OCI-LY1 (cell line): ENCODE results near the gene CEND1.

Experiments
- H2AFZ ChIP-seq: fragments of 200-600 bp; sonication (generic), shearing (Covaris generic); 2 replicates; pipeline ENCODE4 v1.6.0; 2014; ENCODE audit warnings: antibody characterized with exemption, mild to moderate bottlenecking, low read length
- H3F3A ChIP-seq: fragments of 200-600 bp; sonication (generic), shearing (Covaris generic); 2 replicates; pipeline ENCODE4 v1.6.0; 2014; ENCODE audit warnings: mild to moderate bottlenecking, antibody characterized with exemption, low read length, moderate library complexity; ENCODE audit not compliant: insufficient read depth
- H3K27ac ChIP-seq: fragments of 200-600 bp; sonication (generic); 2 replicates; pipeline ENCODE4 v1.5.1; 2014; ENCODE audit warnings: low read length, mixed run types, mild to moderate bottlenecking, low read depth; ENCODE audit not compliant: poor library complexity, severe bottlenecking
- H3K27me3 ChIP-seq: fragments of 200-600 bp; sonication (generic); 2 replicates; pipeline ENCODE4 v1.6.0; 2014; ENCODE audit warnings: antibody characterized with exemption, mild to moderate bottlenecking, low read length, moderate library complexity; ENCODE audit not compliant: insufficient read depth
- H3K36me3 ChIP-seq: fragments of 200-600 bp; sonication (generic); 2 replicates; pipeline ENCODE4 v1.6.1; 2014; ENCODE audit warnings: mild to moderate bottlenecking, antibody characterized with exemption, low read length, moderate library complexity, mixed read lengths; ENCODE audit not compliant: insufficient read depth
- H3K4me1 ChIP-seq: fragments of 200-600 bp; sonication (generic); 2 replicates; pipeline ENCODE4 v1.5.1; 2014; ENCODE audit warnings: mild to moderate bottlenecking, low read length, moderate library complexity; ENCODE audit not compliant: insufficient read depth, severe bottlenecking
- H3K4me2 ChIP-seq: fragments of 200-600 bp; sonication (generic), shearing (Covaris generic); 2 replicates; pipeline ENCODE4 v1.6.1; 2014; ENCODE audit warnings: low read length
- H3K4me3 ChIP-seq: fragments of 200-600 bp; sonication (generic); 2 replicates; pipeline ENCODE4 v1.5.1; 2014; ENCODE audit warnings: low read length, low read depth, mild to moderate bottlenecking, mixed read lengths; ENCODE audit not compliant: poor library complexity, severe bottlenecking
- H3K79me2 ChIP-seq: fragments of 200-600 bp; shearing (Covaris generic); 2 replicates; pipeline ENCODE4 v1.6.1; 2016; ENCODE audit warnings: mixed run types, low read length, mixed read lengths; ENCODE audit not compliant: insufficient read depth
- H3K9ac ChIP-seq: fragments of 200-600 bp; sonication (generic), shearing (Covaris generic); 2 replicates; pipeline ENCODE4 v1.6.1; 2014; ENCODE audit warnings: mild to moderate bottlenecking, low read length, mixed read lengths
- H3K9me2 ChIP-seq: fragments of 200-600 bp; sonication (generic), shearing (Covaris generic); 2 replicates; pipeline ENCODE4 v1.6.1; 2014; ENCODE audit warnings: low read depth, mild to moderate bottlenecking, low read length, mixed read lengths
- H3K9me3 ChIP-seq: fragments of 200-600 bp; shearing (Covaris generic); 2 replicates; pipeline ENCODE4 v1.6.1; 2014; ENCODE audit warnings: low read length, mixed read lengths
- H4K20me1 ChIP-seq: fragments of 200-600 bp; sonication (generic), shearing (Covaris generic); 2 replicates; pipeline ENCODE4 v1.6.0; 2016; ENCODE audit warnings: mild to moderate bottlenecking, low read length; ENCODE audit not compliant: insufficient read depth
- CTCF ChIP-seq: fragments of 200-600 bp; sonication (generic), shearing (Covaris generic); IDR thresholded peaks from 2 replicates; pipeline ENCODE4 v1.5.1; 2017; ENCODE audit warnings: mild to moderate bottlenecking, antibody characterized with exemption, low read length, moderate library complexity, mixed read lengths
- EZH2 ChIP-seq: fragments of 200-600 bp; sonication (generic), shearing (Covaris generic); IDR thresholded peaks from 2 replicates; pipeline ENCODE4 v1.8.0; 2017; ENCODE audit warnings: borderline replicate concordance, mixed run types, mild to moderate bottlenecking, antibody characterized with exemption, low read length, moderate library complexity, mixed read lengths

Gene CEND1

GRCh38 chr11:766106-766935, 23.6 kb downstream of the CEND1 start:
- Histone ChIP-seq H3K9ac (no peak overlapping the region), H3K9me3 (no peaks in the 10 kb centered on the region), H2AFZ (no peak overlapping the region), H3K4me1 (peaks cover 5% of the 10 kb centered on the region), H3K27me3 (no peaks in the 10 kb centered on the region), H4K20me1 (no peaks in the 10 kb centered on the region), H3K27ac (no peak overlapping the region), H3K4me3 (no peak overlapping the region), H3K4me2 (no peak overlapping the region), H3K9me2 (no peaks in the 10 kb centered on the region), H3K79me2 (no peaks in the 10 kb centered on the region), H3F3A (no peaks in the 10 kb centered on the region), H3K36me3 (peaks cover 75% of the 10 kb centered on the region)
- TF ChIP-seq EZH2 (no peak), CTCF (no peak)

GRCh38 chr11:765802-766091, 24.1 kb downstream of the CEND1 start:
- TF ChIP-seq EZH2, result no peak
- no peak for TF ChIP-seq CTCF
- Histone ChIP-seq H4K20me1 (no peaks in the 10 kb centered on the region), H3K36me3 (peaks cover 75% of the 10 kb centered on the region), H3F3A (no peaks in the 10 kb centered on the region), H3K4me3 (no peak overlapping the region), H3K27me3 (no peaks in the 10 kb centered on the region), H3K9ac (no peak overlapping the region), H3K4me1 (peaks cover 5% of the 10 kb centered on the region), H2AFZ (no peak overlapping the region), H3K9me3 (no peaks in the 10 kb centered on the region), H3K27ac (no peak overlapping the region), H3K4me2 (no peak overlapping the region), H3K9me2 (no peaks in the 10 kb centered on the region), H3K79me2 (no peaks in the 10 kb centered on the region)

- no peak overlapping the region for H3K4me3 ChIP-seq
- H2AFZ ChIP-seq, result no peak overlapping the region
- H3K9me2 ChIP-seq, result no peaks in the 10 kb centered on the region
- H3K4me2 ChIP-seq, result no peak overlapping the region
- no peak overlapping the region for H3K27ac ChIP-seq
- H3F3A ChIP-seq, result no peaks in the 10 kb centered on the region
- H3K36me3 ChIP-seq, result peaks cover 74% of the 10 kb centered on the region
- H3K9ac ChIP-seq, result no peak overlapping the region
- H3K9me3 ChIP-seq, result no peaks in the 10 kb centered on the region
- peaks cover 5% of the 10 kb centered on the region for H3K4me1 ChIP-seq
- H4K20me1 ChIP-seq, result no peaks in the 10 kb centered on the region
- no peaks in the 10 kb centered on the region for H3K27me3 ChIP-seq
- TF ChIP-seq EZH2 (no peak), CTCF (peak; percentile 72)
- H3K79me2 ChIP-seq, result no peaks in the 10 kb centered on the region
Measured at GRCh38 chr11:765025-765801, 24.7 kb downstream of the CEND1 start.
